Measurements from ENCODE around the gene KIAA1755.

KIAA1755 gene

GRCh38 chr20:38270869-38271605, 10.5 kb upstream of the KIAA1755 start:
- Histone ChIP-seq H3K4me3 (ENCODE audit: insufficient read depth, low read length, poor library complexity, severe bottlenecking) (no peak overlapping the region), H3K9ac (ENCODE audit: low read length) (no peak overlapping the region), H3K9me3 (ENCODE audit: insufficient read depth, low read length) (no peaks in the 10 kb centered on the region), H3K9me2 (replicated peaks; ENCODE audit: insufficient read depth, low read length) (no peaks in the 10 kb centered on the region), H3K27ac (ENCODE audit: low read depth, low read length) (no peak overlapping the region), H3F3A (ENCODE audit: insufficient read depth) (no peaks in the 10 kb centered on the region), H3K27me3 (ENCODE audit: low read length) (no peaks in the 10 kb centered on the region), H2AFZ (ENCODE audit: low read depth, low read length, severe bottlenecking) (no peak overlapping the region), H3K36me3 (ENCODE audit: low read length) (no peaks in the 10 kb centered on the region), H3K79me2 (ENCODE audit: insufficient read depth, low read length) (no peaks in the 10 kb centered on the region), H4K20me1 (ENCODE audit: low read depth, low read length) (no peaks in the 10 kb centered on the region), H3K4me2 (ENCODE audit: low read depth, low read length, poor library complexity, severe bottlenecking) (no peak overlapping the region)
- TF ChIP-seq CTCF (IDR thresholded peaks at IDR 0.05; ENCODE audit: insufficient read depth, low read length, poor library complexity, severe bottlenecking) (no peak), EZH2phosphoT487 (conservative IDR thresholded peaks at IDR 0.05; ENCODE audit: low read length) (no peak)

GRCh38 chr20:38269715-38270114, 9.2 kb upstream of the KIAA1755 start:
- Histone ChIP-seq H3F3A (ENCODE audit: insufficient read depth) (no peaks in the 10 kb centered on the region), H3K27ac (ENCODE audit: low read depth, low read length) (no peak overlapping the region), H2AFZ (ENCODE audit: low read depth, low read length, severe bottlenecking) (no peak overlapping the region), H3K27me3 (ENCODE audit: low read length) (no peaks in the 10 kb centered on the region), H3K79me2 (ENCODE audit: insufficient read depth, low read length) (no peaks in the 10 kb centered on the region), H4K20me1 (ENCODE audit: low read depth, low read length) (no peaks in the 10 kb centered on the region), H3K36me3 (ENCODE audit: low read length) (no peaks in the 10 kb centered on the region), H3K9me3 (ENCODE audit: insufficient read depth, low read length) (no peaks in the 10 kb centered on the region), H3K4me2 (ENCODE audit: low read depth, low read length, poor library complexity, severe bottlenecking) (no peak overlapping the region), H3K9ac (ENCODE audit: low read length) (no peak overlapping the region), H3K9me2 (replicated peaks; ENCODE audit: insufficient read depth, low read length) (no peaks in the 10 kb centered on the region), H3K4me3 (ENCODE audit: insufficient read depth, low read length, poor library complexity, severe bottlenecking) (no peak overlapping the region)
- no peak for TF ChIP-seq EZH2phosphoT487 (conservative IDR thresholded peaks at IDR 0.05; ENCODE audit: low read length)
- TF ChIP-seq CTCF (IDR thresholded peaks at IDR 0.05; ENCODE audit: insufficient read depth, low read length, poor library complexity, severe bottlenecking) = no peak

DNA sequence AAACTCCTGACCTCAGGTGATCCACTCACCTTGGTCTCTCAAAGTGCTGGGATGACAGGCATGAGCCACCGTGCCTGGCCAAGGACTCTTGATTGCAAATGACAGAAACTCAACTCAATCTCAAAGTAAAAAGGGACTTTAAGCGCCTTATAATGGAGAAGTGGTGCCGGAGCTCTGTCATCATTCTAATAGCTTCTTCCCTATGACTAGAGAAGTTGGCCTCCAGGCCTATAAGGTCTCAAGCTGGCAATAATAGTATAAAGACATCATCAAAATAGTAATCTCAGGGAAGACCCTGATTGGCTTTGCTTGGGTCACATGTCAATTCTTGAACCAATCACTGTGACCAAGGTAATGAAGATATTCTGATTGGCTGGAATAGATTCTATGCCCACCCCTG, 8.5 kb upstream of the KIAA1755 start:
- Histone ChIP-seq H2AFZ (ENCODE audit: low read depth, low read length, severe bottlenecking) (no peak overlapping the region), H3K27me3 (ENCODE audit: low read length) (no peaks in the 10 kb centered on the region), H3K9ac (ENCODE audit: low read length) (no peak overlapping the region), H3K79me2 (ENCODE audit: insufficient read depth, low read length) (no peaks in the 10 kb centered on the region), H3F3A (ENCODE audit: insufficient read depth) (no peaks in the 10 kb centered on the region), H3K9me3 (ENCODE audit: insufficient read depth, low read length) (no peaks in the 10 kb centered on the region), H3K4me2 (ENCODE audit: low read depth, low read length, poor library complexity, severe bottlenecking) (no peak overlapping the region), H3K27ac (ENCODE audit: low read depth, low read length) (no peak overlapping the region), H3K4me3 (ENCODE audit: insufficient read depth, low read length, poor library complexity, severe bottlenecking) (no peak overlapping the region), H3K9me2 (replicated peaks; ENCODE audit: insufficient read depth, low read length) (no peaks in the 10 kb centered on the region), H3K36me3 (ENCODE audit: low read length) (no peaks in the 10 kb centered on the region), H4K20me1 (ENCODE audit: low read depth, low read length) (no peaks in the 10 kb centered on the region)
- TF ChIP-seq CTCF (IDR thresholded peaks at IDR 0.05; ENCODE audit: insufficient read depth, low read length, poor library complexity, severe bottlenecking) = no peak
- no peak for TF ChIP-seq EZH2phosphoT487 (conservative IDR thresholded peaks at IDR 0.05; ENCODE audit: low read length)

Data from SU-DHL-6 (cell line).